Activated T-helper 1 cell treated with Interleukin-2 at 50 U/mL for 16 hours (primary cell): Measurements from ENCODE around the gene VPS13D.

Source experiments
- DNase-seq: peaks from one replicate; pipeline ENCODE4 v3.0.0-alpha.2; 2020; ENCODE audit warnings: low read depth

VPS13D gene

GRCh38 chr1:12554521-12555305 lies 324.9 kb downstream of the VPS13D start:
- DNase-seq: no peak

- no peak for DNase-seq
These were observed 325.9 kb downstream of the VPS13D start for GRCh38 chr1:12555411-12556367.

GRCh38 chr1:12556368-12556930 lies 326.6 kb downstream of the VPS13D start:
- no peak for DNase-seq

- DNase-seq: no peak
These were observed 327.4 kb downstream of the VPS13D start for GRCh38 chr1:12556957-12557935.

GRCh38 chr1:12561121-12561520 lies 331.3 kb downstream of the VPS13D start:
- no peak for DNase-seq
